DND-41 (cell line): ENCODE data around the gene CATSPERZ.

Experiments
- ATAC-seq: fragments of 200-7000 bp; cut with Tn5 transposase; 3 replicates; pipeline ENCODE4 v1.9.1; 2021; ENCODE audit warnings: low read depth; ENCODE audit not compliant: insufficient read depth
- DNase-seq: peaks from one replicate; pipeline ENCODE4 v3.0.0-alpha.2; 2020
- H2AFZ ChIP-seq: 2 replicates; pipeline ENCODE4 v1.6.0; 2012; ENCODE audit warnings: low read depth, low read length
- H3K27ac ChIP-seq: 2 replicates; pipeline ENCODE4 v1.5.1; 2012; ENCODE audit warnings: low read length, inconsistent platforms
- H3K27me3 ChIP-seq: fragments of 200-600 bp; sonication (generic); 2 replicates; pipeline ENCODE4 v1.6.0; 2012; ENCODE audit warnings: low read length, mild to moderate bottlenecking, inconsistent platforms; ENCODE audit not compliant: insufficient read depth, poor library complexity
- H3K36me3 ChIP-seq: 2 replicates; pipeline ENCODE4 v1.5.1; 2012; ENCODE audit warnings: low read length, inconsistent platforms; ENCODE audit not compliant: insufficient read depth
- H3K4me1 ChIP-seq: 2 replicates; pipeline ENCODE4 v1.5.1; 2012; ENCODE audit warnings: mild to moderate bottlenecking, low read length; ENCODE audit not compliant: insufficient read depth
- H3K4me2 ChIP-seq: 2 replicates; pipeline ENCODE4 v1.6.0; 2012; ENCODE audit warnings: mild to moderate bottlenecking, moderate library complexity, low read length, inconsistent platforms; ENCODE audit not compliant: insufficient read depth
- H3K4me3 ChIP-seq, 2 experiments: fragments of 200-600 bp in 1 of 2; shearing (Covaris generic) in 1 of 2; 2 replicates each; pipeline ENCODE4 v1.5.1; 2012 to 2016; ENCODE audit warnings: inconsistent platforms in 2 of 2, low read length in 2 of 2, mild to moderate bottlenecking in 2 of 2, low read depth in 1 of 2, moderate library complexity in 1 of 2
- H3K79me2 ChIP-seq: 2 replicates; pipeline ENCODE4 v1.6.0; 2012; ENCODE audit warnings: low read length, inconsistent platforms; ENCODE audit not compliant: insufficient read depth
- H3K9ac ChIP-seq: 2 replicates; pipeline ENCODE4 v1.6.0; 2012; ENCODE audit warnings: low read depth, mild to moderate bottlenecking, inconsistent platforms, low read length, moderate library complexity
- H3K9me3 ChIP-seq: 2 replicates; pipeline ENCODE4 v1.5.1; 2012; ENCODE audit warnings: low read length, moderate library complexity, mild to moderate bottlenecking, inconsistent platforms; ENCODE audit not compliant: insufficient read depth, severe bottlenecking
- H4K20me1 ChIP-seq: 2 replicates; pipeline ENCODE4 v1.6.0; 2012; ENCODE audit warnings: low read length; ENCODE audit not compliant: insufficient read depth
- EZH2 ChIP-seq: IDR thresholded peaks from 3 replicates; pipeline ENCODE4 v1.6.1; 2012; ENCODE audit warnings: borderline replicate concordance, low read depth, mild to moderate bottlenecking, moderate library complexity, low read length, inconsistent platforms; ENCODE audit not compliant: severe bottlenecking
- TF ChIP-seq, protein P1 (sequence below): IDR thresholded peaks from 2 replicates; pipeline ENCODE4 v1.5.1; 2012; ENCODE audit warnings: borderline replicate concordance, low read length, moderate library complexity, mild to moderate bottlenecking; ENCODE audit not compliant: poor library complexity, severe bottlenecking; ENCODE audit errors: extremely low read depth

Gene CATSPERZ

DNA sequence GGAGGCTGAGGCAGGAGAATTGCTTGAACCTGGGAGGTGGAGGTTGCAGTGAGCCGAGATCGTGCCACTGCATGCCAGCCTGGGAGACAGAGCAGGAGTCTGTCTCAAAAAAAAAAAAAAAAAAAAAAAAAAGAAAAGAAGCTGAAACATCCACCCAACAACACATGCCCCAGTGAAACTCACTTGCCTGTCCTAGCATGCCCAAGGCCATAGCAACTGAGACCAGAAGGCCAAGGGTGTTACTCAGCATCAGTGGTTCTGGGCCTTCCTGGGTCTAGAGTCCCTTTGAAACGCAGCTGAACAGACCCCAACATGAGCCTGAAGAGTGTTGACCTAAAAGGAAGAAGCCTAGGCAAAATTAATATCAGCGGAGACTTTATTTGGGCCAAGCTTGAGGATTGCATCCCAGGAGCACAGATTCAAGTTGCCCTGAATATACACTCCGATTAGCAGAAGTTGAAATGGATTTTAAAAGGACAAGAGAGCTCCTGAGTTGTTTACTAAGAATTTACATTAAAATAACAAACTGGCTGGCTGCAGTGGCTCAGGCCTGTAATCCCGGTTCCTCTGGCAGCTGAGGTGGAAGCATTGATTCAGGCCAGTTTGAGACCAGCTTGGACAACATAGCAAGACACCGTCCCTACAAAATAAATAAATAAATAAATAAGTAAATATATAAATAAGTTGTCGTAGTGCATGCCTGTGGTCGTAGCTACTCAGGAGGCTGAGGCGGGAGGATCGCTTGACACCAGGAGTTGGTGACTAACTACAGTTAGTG lies 24.7 kb downstream of the CATSPERZ start:
- no peak for DNase-seq
- Histone ChIP-seq H3K27me3 (no peaks in the 10 kb centered on the region), H3K9ac (no peak overlapping the region), H3K4me3 (no peak overlapping the region), H3K79me2 (no peaks in the 10 kb centered on the region), H3K27ac (no peak overlapping the region), H3K36me3 (peaks cover 13% of the 10 kb centered on the region), H3K9me3 (no peaks in the 10 kb centered on the region), H2AFZ (no peak overlapping the region), H3K4me2 (no peak overlapping the region), H4K20me1 (peaks cover 11% of the 10 kb centered on the region), H3K4me1 (peaks cover 13% of the 10 kb centered on the region)
- ATAC-seq, result no peak
- TF ChIP-seq, protein P1, sequence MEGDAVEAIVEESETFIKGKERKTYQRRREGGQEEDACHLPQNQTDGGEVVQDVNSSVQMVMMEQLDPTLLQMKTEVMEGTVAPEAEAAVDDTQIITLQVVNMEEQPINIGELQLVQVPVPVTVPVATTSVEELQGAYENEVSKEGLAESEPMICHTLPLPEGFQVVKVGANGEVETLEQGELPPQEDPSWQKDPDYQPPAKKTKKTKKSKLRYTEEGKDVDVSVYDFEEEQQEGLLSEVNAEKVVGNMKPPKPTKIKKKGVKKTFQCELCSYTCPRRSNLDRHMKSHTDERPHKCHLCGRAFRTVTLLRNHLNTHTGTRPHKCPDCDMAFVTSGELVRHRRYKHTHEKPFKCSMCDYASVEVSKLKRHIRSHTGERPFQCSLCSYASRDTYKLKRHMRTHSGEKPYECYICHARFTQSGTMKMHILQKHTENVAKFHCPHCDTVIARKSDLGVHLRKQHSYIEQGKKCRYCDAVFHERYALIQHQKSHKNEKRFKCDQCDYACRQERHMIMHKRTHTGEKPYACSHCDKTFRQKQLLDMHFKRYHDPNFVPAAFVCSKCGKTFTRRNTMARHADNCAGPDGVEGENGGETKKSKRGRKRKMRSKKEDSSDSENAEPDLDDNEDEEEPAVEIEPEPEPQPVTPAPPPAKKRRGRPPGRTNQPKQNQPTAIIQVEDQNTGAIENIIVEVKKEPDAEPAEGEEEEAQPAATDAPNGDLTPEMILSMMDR, result no peak
- TF ChIP-seq EZH2, result no peak

DNA sequence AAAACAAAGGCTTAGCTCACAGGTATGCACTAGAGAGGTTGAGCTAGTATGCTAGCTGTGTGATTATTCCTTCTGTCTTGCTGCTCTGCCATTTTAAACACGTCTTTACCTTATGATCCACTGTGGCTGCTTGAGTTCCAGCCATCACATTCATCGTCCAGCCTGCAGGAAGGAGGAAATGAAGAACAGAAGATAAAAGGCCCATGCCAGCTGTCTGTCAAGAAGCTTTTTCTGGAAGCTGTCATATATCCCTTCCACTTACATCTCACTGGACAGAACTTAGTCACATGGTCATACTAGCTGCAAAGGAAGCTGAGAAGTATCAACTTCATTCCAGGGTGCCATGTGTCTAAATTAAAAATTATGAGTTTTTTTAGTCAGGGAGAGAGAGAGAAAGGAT lies 27.2 kb downstream of the CATSPERZ start:
- Histone ChIP-seq H3K9me3 (no peaks in the 10 kb centered on the region), H3K4me3 (no peak overlapping the region), H3K9ac (no peak overlapping the region), H3K27ac (no peak overlapping the region), H3K27me3 (no peaks in the 10 kb centered on the region), H3K4me1 (peaks cover 13% of the 10 kb centered on the region), H4K20me1 (peaks cover 9% of the 10 kb centered on the region), H2AFZ (no peak overlapping the region), H3K79me2 (no peaks in the 10 kb centered on the region), H3K4me2 (no peak overlapping the region), H3K36me3 (peaks cover under 1% of the 10 kb centered on the region; the same call in 1 of the 2 replicates)
- TF ChIP-seq, protein P1, result no peak
- no peak for TF ChIP-seq EZH2
- ATAC-seq (no peak), DNase-seq (no peak)

DNA sequence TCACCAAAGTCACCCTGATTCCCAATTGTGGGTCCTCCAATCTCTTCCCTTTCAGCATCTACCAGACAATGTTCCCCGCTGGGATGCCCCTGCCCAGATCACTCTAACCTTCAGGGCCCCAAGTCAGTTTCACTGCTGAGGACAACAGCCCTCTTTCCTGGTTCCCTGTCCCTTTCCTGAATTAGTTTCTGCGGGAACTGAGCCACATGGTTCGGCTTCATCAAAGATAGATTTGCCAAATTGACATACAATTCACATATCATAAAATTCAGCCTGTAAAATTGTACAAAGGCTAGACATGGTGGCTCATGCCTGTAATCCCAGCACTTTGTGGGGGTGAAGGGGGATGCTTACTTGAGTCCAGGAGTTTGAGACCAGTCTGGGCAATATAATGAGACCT lies 27.8 kb downstream of the CATSPERZ start:
- Histone ChIP-seq H3K4me3 (no peak overlapping the region), H3K4me1 (peaks cover 7% of the 10 kb centered on the region), H3K36me3 (no peaks in the 10 kb centered on the region), H2AFZ (no peak overlapping the region), H3K4me2 (no peak overlapping the region), H3K27ac (no peak overlapping the region), H4K20me1 (peaks cover 3% of the 10 kb centered on the region), H3K79me2 (no peaks in the 10 kb centered on the region), H3K9me3 (no peaks in the 10 kb centered on the region), H3K9ac (no peak overlapping the region), H3K27me3 (no peaks in the 10 kb centered on the region)
- ATAC-seq, result no peak
- no peak for DNase-seq
- TF ChIP-seq, protein P1, result no peak
- TF ChIP-seq EZH2, result no peak
